Body of pancreas (tissue), 4 donors: ENCODE data around the gene HOXA6. TPM values are rescaled to one million over a fixed set of nuclear protein-coding genes. Genes with fewer than 3 reads are reported as not detected.

Experiments used
- ATAC-seq: fragments of 150-250 bp; one replicate; pipeline ENCODE4 v1.9.1; 2016
- DNase-seq, 4 donors: peaks; one replicate each; pipeline ENCODE4 v3.0.0-alpha.2; 2019
- H3K27ac ChIP-seq, 4 donors: fragments of 200-600 bp; sonication (generic); 1 replicate in 3 of 4; 2 replicates in 1 of 4; pipeline versions ENCODE4 v1.5.1 to v1.6.1; 2016 to 2019; ENCODE audit warnings: mild to moderate bottlenecking in 1 of 4, mixed read lengths in 1 of 4, moderate library complexity in 1 of 4
- H3K27me3 ChIP-seq, 2 donors: fragments of 200-600 bp; sonication (generic); one replicate each; pipeline ENCODE4 v1.6.0; 2016; ENCODE audit warnings: mild to moderate bottlenecking in 1 of 2
- H3K36me3 ChIP-seq, 2 donors: fragments of 200-600 bp; sonication (generic); replicated peaks in 1 of 2; 2 replicates each; pipeline ENCODE4 v1.5.1; 2016; ENCODE audit warnings: low read depth in 2 of 2; ENCODE audit not compliant: insufficient read depth in 1 of 2
- H3K4me1 ChIP-seq: fragments of 200-600 bp; sonication (generic); one replicate; pipeline ENCODE4 v1.6.0; 2016
- H3K4me3 ChIP-seq, 2 donors: fragments of 200-600 bp; sonication (generic); 1 replicate in 1 of 2; 2 replicates in 1 of 2; pipeline ENCODE4 v1.5.1; 2016 to 2019
- H3K9me3 ChIP-seq, 3 donors: fragments of 200-600 bp; sonication (generic); 1 replicate in 2 of 3; 2 replicates in 1 of 3; pipeline ENCODE4 v1.5.1; 2016
- CTCF ChIP-seq, 7 experiments: fragments of 450-650 bp in 4 of 7; fragments of 200-600 bp in 3 of 7; sonication (generic) in 3 of 7; IDR thresholded peaks; one replicate each; pipeline ENCODE4 v1.5.1; 2016 to 2019; ENCODE audit warnings: antibody characterized with exemption in 7 of 7
- POLR2A ChIP-seq, 3 donors: fragments of 450-650 bp; IDR thresholded peaks; one replicate each; pipeline ENCODE4 v1.6.1; 2016; ENCODE audit warnings: antibody characterized with exemption in 3 of 3, mild to moderate bottlenecking in 2 of 3
- WGBS, 2 donors: methylation state at CpG; one replicate each; pipeline ENCODE4 v1.1.5; 2017; 5-methylcytosine and 5-hydroxymethylcytosine counted together
- intact Hi-C: fragments of 100-400 bp; cut with DNase I; formaldehyde crosslinking; loops from one replicate; pipeline ENCODE4 v1.15.1; 2023
- total RNA-seq, 2 donors: library from RNA; depleted of rRNA; stranded (reverse); fragments of >200 nt; gene quantifications; one replicate each; pipeline ENCODE4 v1.1.0, GENCODE V29; 2016

HOXA6 gene
- total RNA-seq, 2 donors from 2014 or later = not detected

GRCh38 chr7:27157702-27158431, 10.3 kb upstream of the HOXA6 start:
- Histone ChIP-seq H3K4me1 (peaks cover 33% of the 10 kb centered on the region), H3K36me3 (no peaks in the 10 kb centered on the region), H3K4me3 (no peak overlapping the region), H3K27ac (no peak overlapping the region), H3K27me3 (peaks cover 0 to 61% of the 10 kb centered on the region in 2 donors), H3K9me3 (no peaks in the 10 kb centered on the region)
- no peak for TF ChIP-seq POLR2A (IDR thresholded peaks at IDR 0.05)
- no peak for TF ChIP-seq CTCF (IDR thresholded peaks at IDR 0.05)
- WGBS, 2 donors = 5 to 9% methylated on average over 29 to 30 of the region's 30 CpGs
- ATAC-seq = no peak
- intact Hi-C loops = no loop called here
- DNase-seq = peak in 3 of 4 donors; percentile 0 to 8 (median 3)

GRCh38 chr7:27156916-27157701, 9.5 kb upstream of the HOXA6 start:
- H3K27ac ChIP-seq = no peak overlapping the region
- no peak overlapping the region for H3K4me3 ChIP-seq
- 6 to 9% methylated on average over 14 to 29 of the region's 30 CpGs for WGBS, 2 donors
- peak in 2 of 4 donors; percentile 2 to 10 for DNase-seq
- no peaks in the 10 kb centered on the region for H3K36me3 ChIP-seq
- intact Hi-C loops = no loop called here
- H3K9me3 ChIP-seq = no peaks in the 10 kb centered on the region
- no peak for TF ChIP-seq CTCF (IDR thresholded peaks at IDR 0.05)
- no peak for TF ChIP-seq POLR2A (IDR thresholded peaks at IDR 0.05)
- no peak for ATAC-seq
- peaks cover 38% of the 10 kb centered on the region for H3K4me1 ChIP-seq
- H3K27me3 ChIP-seq = peaks cover 0 to 68% of the 10 kb centered on the region in 2 donors

GRCh38 chr7:27156508-27156898, 8.9 kb upstream of the HOXA6 start, which contains the start of gene HOXA7:
Gene HOXA7, minus strand, starts transcription at chr7:27156675. Its CDS starts 130 bp downstream, at chr7:27156545.
- H3K9me3 ChIP-seq = no peaks in the 10 kb centered on the region
- 4 to 6% methylated on average over 13 to 33 of the region's 33 CpGs for WGBS, 2 donors
- H3K4me3 ChIP-seq = no peak within 1 kb of the TSS
- no peak for TF ChIP-seq CTCF (IDR thresholded peaks at IDR 0.05)
- TF ChIP-seq POLR2A (IDR thresholded peaks at IDR 0.05) = no peak
- peaks cover 0 to 74% of the 10 kb centered on the region in 2 donors for H3K27me3 ChIP-seq
- ATAC-seq = no peak
- intact Hi-C loops = no loop called here
- peaks cover 38% of the 10 kb centered on the region for H3K4me1 ChIP-seq
- DNase-seq = peak in 2 of 4 donors; percentile 2 to 11
- H3K27ac ChIP-seq = no peak within 1 kb of the TSS
- no peaks in the 10 kb centered on the region for H3K36me3 ChIP-seq

- Histone ChIP-seq H3K4me1 (peaks cover 38% of the 10 kb centered on the region), H3K36me3 (no peaks in the 10 kb centered on the region), H3K27ac (no peak overlapping the region), H3K4me3 (no peak overlapping the region), H3K27me3 (peaks cover 0 to 80% of the 10 kb centered on the region in 2 donors), H3K9me3 (no peaks in the 10 kb centered on the region)
- 4 to 10% methylated on average over 53 to 63 of the region's 63 CpGs for WGBS, 2 donors
- no peak for ATAC-seq
- peak in 2 of 4 donors; percentile 1 to 7 for DNase-seq
- no peak for TF ChIP-seq POLR2A (IDR thresholded peaks at IDR 0.05)
- no peak for TF ChIP-seq CTCF (IDR thresholded peaks at IDR 0.05)
- intact Hi-C loops = no loop called here
Measured at GRCh38 chr7:27155816-27156507, 8.4 kb upstream of the HOXA6 start.
